ENCODE measurements around the gene HIPK2.
A peak's percentile ranks its signal among the peaks of the same experiment; 100 is the strongest.

HIPK2 gene

DNA sequence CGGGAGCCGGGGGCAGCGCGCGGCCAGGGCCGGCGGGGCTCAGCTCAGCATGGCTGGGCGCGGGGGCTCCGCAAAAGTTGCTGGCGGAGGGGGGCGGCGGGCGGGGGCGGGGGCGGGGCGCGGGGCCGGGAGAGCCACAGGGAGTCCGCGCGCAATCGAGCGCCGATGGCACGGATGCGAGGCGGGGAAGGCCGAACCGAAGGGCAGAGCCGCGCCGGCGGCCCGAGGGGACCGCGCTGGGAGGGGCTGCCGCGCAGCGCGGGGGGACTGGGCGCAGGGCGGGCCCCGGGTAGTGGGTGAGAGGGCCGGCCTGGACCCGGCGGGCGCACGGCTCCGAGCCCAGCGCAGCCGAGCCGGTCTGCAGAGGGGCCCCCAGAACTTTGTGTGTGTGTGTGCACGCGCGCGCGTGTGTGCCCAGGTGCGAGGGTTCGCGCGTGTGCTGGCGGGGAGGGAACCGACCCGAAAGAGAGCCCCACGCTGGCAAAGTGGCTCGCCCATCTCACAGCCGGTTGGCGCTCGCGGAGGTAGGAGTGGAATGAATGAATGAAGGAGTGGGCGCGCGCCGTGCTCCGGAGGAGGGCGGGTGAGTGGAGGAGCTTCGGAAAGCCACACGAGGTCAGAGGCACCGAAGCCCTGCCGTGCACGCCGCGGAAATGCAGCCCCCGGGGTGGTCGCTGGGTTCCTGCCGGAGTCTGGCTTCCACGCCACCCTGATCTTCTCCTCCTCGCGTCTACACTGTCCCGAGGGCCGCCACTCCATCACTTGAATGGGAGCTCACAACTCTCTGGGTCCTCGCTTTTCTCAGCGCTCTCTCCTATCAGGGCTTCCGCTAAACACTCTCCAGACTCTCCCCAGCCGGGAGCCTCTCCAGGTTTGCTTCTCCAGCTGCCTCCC, at the start of gene HIPK2:
Gene HIPK2, minus strand, starts transcription at position 51 of the 894 bp plus-strand sequence. CDS start 375 bp downstream, outside the sequence.
- DNase-seq (ENCODE audit: low read depth, low spot score), result peak; percentile 35

GRCh38 chr7:139827042-139827441, 49.2 kb upstream of the HIPK2 start:
- no peak for DNase-seq (ENCODE audit: low read depth, low spot score)

DNA sequence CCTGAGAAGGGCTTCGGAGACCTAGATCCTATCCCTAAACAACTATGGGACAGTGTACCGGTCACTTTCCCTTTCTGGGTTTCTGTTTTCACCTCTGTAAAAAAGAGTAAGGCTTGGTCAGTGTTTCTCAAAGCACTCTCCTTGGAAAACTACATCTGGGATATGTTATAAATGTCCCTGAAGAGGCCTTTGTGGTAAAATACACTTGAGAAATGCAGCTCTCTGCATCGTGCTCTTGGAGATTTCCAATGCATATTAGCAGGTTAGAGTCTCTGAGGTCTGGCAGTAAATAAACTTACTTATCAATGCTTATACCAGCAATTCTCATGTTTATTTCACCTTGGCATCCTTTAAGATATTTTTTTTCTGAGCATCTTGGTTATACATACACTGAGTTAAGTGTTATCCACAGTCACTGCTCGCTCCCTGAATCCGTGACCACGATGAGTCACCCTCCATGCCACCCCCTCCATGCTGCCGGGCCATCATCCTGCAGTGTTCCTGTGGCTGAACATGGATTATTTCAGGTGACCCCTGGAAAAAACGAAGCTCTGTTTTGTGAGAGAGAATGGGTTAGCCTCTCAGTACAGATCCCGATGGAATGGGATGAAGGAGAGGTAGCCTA, 48.0 kb upstream of the HIPK2 start:
- no peak for DNase-seq (ENCODE audit: low read depth, low spot score)

DNA sequence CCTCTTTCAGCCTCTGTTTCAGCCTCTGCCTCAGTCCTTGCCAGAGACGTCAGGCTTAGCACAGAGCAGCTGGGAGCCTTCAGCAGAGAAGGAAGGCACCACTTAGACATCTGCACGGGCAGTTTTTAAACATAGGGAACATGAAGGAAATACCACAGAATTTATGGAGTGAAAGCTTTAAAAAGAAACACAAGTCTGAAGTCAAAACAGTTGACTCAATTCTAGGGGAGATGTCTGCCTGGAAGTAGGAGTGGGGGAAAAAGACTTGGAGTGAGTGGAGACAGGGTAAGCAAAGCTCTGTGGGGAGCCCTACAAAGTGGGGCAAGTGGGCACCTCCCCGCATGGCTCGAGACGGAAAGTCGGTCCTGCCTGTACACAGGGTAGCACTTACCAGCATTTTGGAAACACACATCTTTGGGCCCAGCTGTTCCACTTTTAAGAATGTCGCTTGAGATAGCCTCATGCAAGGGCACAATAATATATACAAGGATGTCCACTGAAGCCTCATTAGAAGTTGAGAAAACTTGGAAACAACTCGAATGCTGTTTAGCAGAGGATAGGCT, 46.2 kb upstream of the HIPK2 start:
- no peak for DNase-seq (ENCODE audit: low read depth, low spot score)

DNA sequence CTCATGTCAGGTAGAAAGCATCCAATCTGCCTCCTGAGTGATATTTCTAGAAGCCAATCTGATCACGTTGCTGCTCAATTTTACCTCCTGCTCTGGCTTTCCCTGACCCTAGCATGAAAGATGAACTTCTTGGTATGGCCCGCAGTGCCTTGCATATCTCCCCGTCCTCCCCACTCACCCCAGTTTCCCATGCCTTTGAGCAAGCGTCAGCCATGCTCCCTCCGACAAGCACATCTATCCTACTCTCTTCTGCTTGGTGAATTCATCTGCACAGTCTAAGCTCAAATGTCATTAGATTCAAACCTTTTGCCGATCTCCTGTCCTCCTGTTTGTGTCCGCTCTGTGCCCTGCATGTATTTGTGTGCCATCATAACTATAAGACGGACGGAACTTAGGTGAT, 45.1 kb upstream of the HIPK2 start:
- no peak for DNase-seq (ENCODE audit: low read depth, low spot score)

DNA sequence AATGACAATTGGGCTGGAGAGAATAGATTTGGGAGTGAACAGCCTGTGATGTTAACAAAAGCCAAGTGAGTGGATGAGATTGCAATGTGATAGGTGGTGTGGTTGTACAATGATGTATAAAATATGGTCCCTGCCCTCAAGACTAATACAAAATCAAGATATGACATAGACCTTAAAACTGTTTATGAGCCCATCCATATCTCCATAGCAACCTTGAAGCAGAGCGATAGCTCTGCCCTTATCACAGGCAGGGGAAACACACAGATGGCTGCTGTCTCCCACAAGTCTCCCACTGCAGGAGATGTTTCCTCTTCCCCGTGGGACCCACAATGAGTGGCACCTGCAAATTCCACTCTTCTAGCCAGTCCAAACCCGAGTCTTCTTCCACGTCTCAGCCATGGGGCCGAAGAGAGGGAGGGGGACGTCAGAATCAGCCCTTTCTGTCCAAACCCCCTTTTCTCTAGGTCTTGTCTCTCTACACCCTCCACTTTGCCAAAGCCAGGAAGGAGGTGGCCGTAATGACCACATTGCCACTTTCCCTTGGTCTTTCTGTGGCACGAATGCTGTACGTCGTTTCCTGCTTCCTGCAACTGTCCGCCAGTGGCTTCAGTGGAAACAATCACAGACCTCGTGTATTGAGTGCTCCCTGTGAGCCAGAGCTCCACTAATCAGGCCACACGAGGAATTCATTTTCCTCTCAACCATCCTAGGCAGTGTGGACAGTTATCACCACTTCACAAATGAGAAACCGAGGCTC, 43.7 kb upstream of the HIPK2 start:
- DNase-seq (ENCODE audit: low read depth, low spot score), result no peak

- no peak for DNase-seq (ENCODE audit: low read depth, low spot score)
Observed at GRCh38 chr7:139820089-139820488, 42.3 kb upstream of the HIPK2 start.

GRCh38 chr7:139817249-139817648, 39.5 kb upstream of the HIPK2 start:
- DNase-seq (ENCODE audit: low read depth, low spot score), result no peak

DNA sequence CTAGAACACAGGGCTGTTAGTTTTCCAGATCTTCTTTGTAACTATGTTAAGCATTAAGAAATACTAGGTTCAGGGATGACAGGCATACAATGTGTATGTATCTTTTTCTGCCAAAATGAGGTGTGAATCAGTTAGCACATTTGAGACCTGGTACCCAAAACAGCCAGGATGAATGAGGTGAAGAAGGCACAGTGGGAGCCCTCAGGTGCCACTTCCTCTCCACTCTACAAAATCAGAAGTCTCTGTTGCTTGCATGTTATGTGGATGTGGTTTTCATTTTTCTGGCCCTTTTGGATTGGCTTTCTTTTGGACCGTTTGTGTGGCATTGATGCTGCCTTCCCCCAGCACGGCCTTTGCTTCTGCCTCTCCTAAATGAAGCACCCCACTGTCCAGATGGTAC, 35.9 kb upstream of the HIPK2 start:
- no peak for DNase-seq (ENCODE audit: low read depth, low spot score)

DNA sequence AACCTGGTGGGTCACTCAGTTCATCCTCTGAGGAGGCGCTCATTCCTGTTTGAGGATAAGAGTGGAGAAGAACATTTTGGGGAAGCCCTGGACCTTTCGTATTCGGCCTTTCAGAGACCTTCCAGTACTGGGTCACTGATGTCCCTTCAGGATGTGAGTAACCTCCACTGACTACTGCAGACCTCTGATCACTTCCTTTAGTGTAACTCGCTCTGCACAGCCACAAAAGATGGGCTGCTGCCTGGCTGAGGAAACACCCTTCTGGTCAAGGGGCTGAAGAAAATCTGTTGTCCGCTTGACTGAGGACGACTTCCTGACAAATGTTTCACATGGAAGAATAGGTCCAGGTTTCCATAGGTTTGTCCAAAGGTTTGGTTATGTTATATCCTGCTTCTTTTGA, 35.4 kb upstream of the HIPK2 start:
- no peak for DNase-seq (ENCODE audit: low read depth, low spot score)

DNA sequence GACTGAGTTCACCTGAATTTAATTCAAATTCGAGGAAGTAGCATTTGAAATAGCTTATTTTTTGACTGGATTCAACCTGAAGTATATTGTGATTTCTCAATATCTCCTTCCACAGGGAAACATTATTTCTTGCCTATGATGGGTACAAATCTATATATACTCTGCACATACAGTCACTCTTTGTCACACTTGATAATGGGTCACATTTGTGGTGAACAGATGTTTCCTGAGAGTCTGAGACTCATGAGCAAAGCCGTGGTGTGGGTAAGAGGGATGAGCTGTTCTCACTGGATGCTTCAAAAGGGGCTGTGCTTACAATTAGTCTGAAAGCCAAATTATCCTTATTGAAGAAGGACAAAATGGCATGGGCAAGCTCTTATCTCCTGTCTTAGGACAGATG, 33.3 kb upstream of the HIPK2 start:
- no peak for DNase-seq (ENCODE audit: low read depth, low spot score)

DNA sequence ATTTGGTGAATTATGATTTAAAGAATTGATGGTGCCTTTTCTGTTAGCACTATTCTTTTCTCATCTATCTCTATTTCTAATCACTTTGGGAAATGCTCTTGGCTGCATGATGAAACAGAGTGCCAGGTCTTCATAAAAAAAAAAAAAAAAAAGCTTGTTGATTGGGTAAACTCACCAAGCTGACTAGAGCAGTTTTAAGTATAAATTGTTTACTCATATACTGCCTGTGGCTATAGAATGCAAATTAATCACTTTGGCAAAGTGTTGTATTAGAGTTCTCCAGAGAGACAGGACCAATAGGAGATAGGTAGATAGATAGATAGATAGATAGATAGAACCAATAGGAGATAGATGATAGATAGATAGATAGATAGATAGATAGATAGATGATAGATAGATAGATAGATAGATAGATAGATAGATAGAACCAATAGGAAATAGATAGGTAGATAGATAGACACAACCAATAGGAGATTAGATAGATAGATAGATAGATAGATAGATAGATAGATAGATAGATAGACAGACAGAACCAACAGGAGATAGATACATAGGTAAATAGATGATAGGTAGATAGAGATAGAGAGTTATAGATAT, 31.1 kb upstream of the HIPK2 start:
- no peak for DNase-seq (ENCODE audit: low read depth, low spot score)

GRCh38 chr7:139808427-139808826, 30.6 kb upstream of the HIPK2 start:
- no peak for DNase-seq (ENCODE audit: low read depth, low spot score)

DNA sequence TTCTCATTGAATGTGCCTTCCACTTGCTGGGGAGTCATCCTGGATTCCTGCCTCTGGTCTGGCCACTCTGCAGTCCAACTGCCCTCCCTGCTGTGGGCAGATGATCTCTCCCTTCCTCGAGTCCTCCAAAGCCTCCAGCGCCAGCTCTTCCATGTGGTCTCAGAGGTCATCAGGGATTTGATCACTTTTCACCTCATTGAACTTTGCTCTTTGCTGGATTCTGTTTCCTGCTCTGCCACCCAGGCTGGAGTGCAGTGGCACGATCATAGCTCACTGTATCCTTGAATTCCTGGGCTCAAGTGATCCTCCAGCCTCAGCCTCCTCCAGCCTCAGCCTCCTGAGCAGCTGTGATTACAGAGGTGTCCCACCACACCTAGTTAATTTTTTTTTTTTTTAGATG, 29.2 kb upstream of the HIPK2 start:
- DNase-seq (ENCODE audit: low read depth, low spot score), result no peak

GRCh38 chr7:139804571-139804970, 26.8 kb upstream of the HIPK2 start:
- no peak for DNase-seq (ENCODE audit: low read depth, low spot score)

DNA sequence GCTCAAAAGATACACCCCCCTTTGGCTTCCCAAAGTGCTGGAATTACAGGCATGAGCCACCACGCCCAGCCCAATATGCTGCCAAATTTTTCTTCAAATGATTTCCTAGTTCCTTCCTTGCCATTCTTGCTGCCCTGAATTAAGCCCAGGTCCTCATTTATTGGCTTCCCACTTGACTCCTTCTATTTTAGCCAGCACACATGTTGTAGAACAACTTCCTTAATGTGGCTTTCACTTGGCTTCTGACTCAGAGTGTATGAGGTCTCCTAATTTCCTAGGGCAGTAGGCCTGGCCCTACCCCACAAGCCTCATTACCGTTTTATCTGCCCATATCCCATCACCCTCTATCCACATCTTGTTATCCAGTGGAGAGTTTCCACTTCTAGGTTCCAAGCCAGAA, 21.8 kb upstream of the HIPK2 start:
- DNase-seq (ENCODE audit: low read depth, low spot score), result no peak

- no peak for DNase-seq (ENCODE audit: low read depth, low spot score)
Observed at GRCh38 chr7:139798892-139799291, 21.1 kb upstream of the HIPK2 start.

GRCh38 chr7:139798221-139798620, 20.4 kb upstream of the HIPK2 start:
- no peak for DNase-seq (ENCODE audit: low read depth, low spot score)

GRCh38 chr7:139797607-139798006, 19.8 kb upstream of the HIPK2 start:
- DNase-seq (ENCODE audit: low read depth, low spot score), result no peak

DNA sequence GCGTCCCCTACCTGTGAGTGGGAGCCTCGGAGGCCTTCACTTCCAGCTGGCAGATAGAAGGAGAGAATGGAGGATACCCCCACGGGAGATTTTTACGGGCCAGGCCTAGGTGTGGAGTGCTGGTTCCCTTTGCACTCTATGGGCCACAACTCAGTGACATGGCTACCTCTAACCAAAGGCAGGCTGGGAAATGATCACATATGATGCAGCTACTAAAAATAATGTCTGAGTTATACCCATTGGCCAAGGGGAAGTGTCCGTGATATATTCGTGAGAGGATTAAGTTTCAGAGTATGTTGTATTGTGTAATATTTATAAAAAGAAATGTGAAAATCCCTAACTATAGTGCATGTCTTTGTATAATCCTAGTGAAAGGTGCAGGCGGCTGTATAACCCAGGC, 13.5 kb upstream of the HIPK2 start:
- no peak for DNase-seq (ENCODE audit: low read depth, low spot score)

DNA sequence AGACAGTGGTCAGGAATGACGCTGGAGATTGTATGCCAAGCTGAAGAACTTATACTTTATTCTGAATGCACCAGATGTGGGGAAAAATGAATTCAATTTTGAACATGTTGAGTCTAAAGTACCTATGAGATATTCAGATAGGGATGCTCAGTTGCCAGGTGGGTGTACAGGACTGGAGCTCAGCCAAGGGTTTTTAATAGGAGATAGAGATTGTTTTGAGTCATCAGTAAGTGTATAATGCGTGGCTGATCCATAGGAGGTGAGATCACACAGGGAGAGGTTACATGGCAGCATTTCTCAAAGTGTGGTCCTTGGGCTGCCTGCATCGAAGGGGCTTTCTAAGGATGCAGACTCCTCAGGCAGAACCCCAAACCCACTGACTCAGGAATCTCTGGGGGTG, 6.8 kb upstream of the HIPK2 start:
- no peak for DNase-seq (ENCODE audit: low read depth, low spot score)
